ENCODE results near the gene RAVER1. TPM values are rescaled to one million over a fixed set of nuclear protein-coding genes. Genes with fewer than 3 reads are reported as not detected.

The RAVER1 gene
- total and polyA plus RNA-seq, 2 of the 8 experiments (the other 6 are each of a cell fraction or from before 2014, with no cell fraction given): 5.7 to 70.5 TPM

- Histone ChIP-seq H2BK15ac (ENCODE audit: low read length) (peak within 1 kb of the TSS; percentile 97; the same call in 1 of the 2 replicates), H4K20me1 (replicated peaks in 1 of 2; ENCODE audit: control insufficient read depth in 1 of 2, insufficient read depth in 2 of 2, low read length in 2 of 2) (peaks cover 0 to 22% of the 10 kb centered on the region in 2 experiments), H3K56ac (replicated peaks; ENCODE audit: insufficient read length, low read depth, low read length) (no peak within 1 kb of the TSS), H2BK20ac (ENCODE audit: low read length) (no peak within 1 kb of the TSS), H3K4me1 (replicated peaks in 1 of 4; ENCODE audit: control insufficient read depth in 3 of 4, insufficient read depth in 4 of 4, low read length in 3 of 4) (peaks cover 0 to 43% (median 22%) of the 10 kb centered on the region in 4 experiments; a peak in 6 of 7 replicates), H3K36me3 (ENCODE audit: control insufficient read depth in 2 of 4, insufficient read depth in 4 of 4, low read length in 3 of 4) (no peaks in the 10 kb centered on the region), H3K79me2 (ENCODE audit: control insufficient read depth in 1 of 2, insufficient read depth in 2 of 2, low read length in 2 of 2) (no peaks in the 10 kb centered on the region), H2BK5ac (ENCODE audit: low read depth, low read length) (0 out of 2 replicates have a peak within 1 kb of the TSS, but pooled peaks have one; percentile 12), H2BK12ac (ENCODE audit: low read depth, low read length) (peak within 1 kb of the TSS; percentile 72), H3K27ac (ENCODE audit: low read depth, low read length) (no peak within 1 kb of the TSS), H2BK120ac (replicated peaks; ENCODE audit: low read depth, low read length) (no peak within 1 kb of the TSS), H3K9me3 (ENCODE audit: insufficient read depth in 2 of 2, low read depth in 1 of 2, low read length in 1 of 2) (no peaks in the 10 kb centered on the region), H3K4ac (replicated peaks; ENCODE audit: insufficient read length, low read depth, low read length) (no peak within 1 kb of the TSS), H2AK5ac (ENCODE audit: low read depth, low read length) (no peak within 1 kb of the TSS), H3K4me3 (ENCODE audit: extremely low read depth in 1 of 4, insufficient read depth in 2 of 4, low read depth in 3 of 4, low read length in 4 of 4) (peak within 1 kb of the TSS; percentile 38 to 67 (median 60)), H3K79me1 (ENCODE audit: low read depth, low read length) (no peaks in the 10 kb centered on the region), H3K9ac (replicated peaks in 1 of 4; ENCODE audit: extremely low read depth in 1 of 4, low read depth in 3 of 4, low read length in 3 of 4) (peak within 1 kb of the TSS in 2 of 4 experiments; percentile 25 to 28; a peak in 1 of 7 replicates), H2AFZ (ENCODE audit: low read length) (peak within 1 kb of the TSS; percentile 54; the same call in 1 of the 2 replicates), H3K23me2 (ENCODE audit: low read depth, low read length) (peaks cover 31% of the 10 kb centered on the region; the same call in 1 of the 2 replicates), H4K91ac (replicated peaks; ENCODE audit: insufficient read length, low read length) (no peak within 1 kb of the TSS), H4K8ac (ENCODE audit: extremely low read depth, insufficient read depth, low read length) (peak within 1 kb of the TSS; percentile 72), H3K23ac (ENCODE audit: insufficient read length) (no peak within 1 kb of the TSS), H4K5ac (ENCODE audit: insufficient read length, low read depth, low read length) (no peak within 1 kb of the TSS), H3K4me2 (ENCODE audit: insufficient read depth in 1 of 2, low read depth in 2 of 2, low read length in 2 of 2) (peak within 1 kb of the TSS; percentile 81 to 100), H3K27me3 (replicated peaks in 1 of 4; ENCODE audit: control insufficient read depth in 3 of 4, extremely low read depth in 1 of 4, insufficient read depth in 3 of 4, low read length in 3 of 4) (peaks cover 56 to 80% (median 70%) of the 10 kb centered on the region in 4 experiments), H3K18ac (ENCODE audit: extremely low read depth, low read length) (peak within 1 kb of the TSS; percentile 71; the same call in 1 of the 2 replicates), H3K14ac (ENCODE audit: insufficient read length) (no peak within 1 kb of the TSS)
- POLR2A ChIA-PET (ENCODE audit: partially characterized antibody): interaction anchor here (0.7 to 3.4 kb wide), 17 partner anchors 9 to 112 kb away, joined by 3 to 15 read pairs (median 4); partner anchors contain the start of genes FDX2, ICAM1, MRPL4 and RAVER1
- peak; percentile 1 for TF ChIP-seq KDM4A (IDR thresholded peaks at IDR 0.05; ENCODE audit: low read depth, low read length, severe bottlenecking)
- no peak for TF ChIP-seq ASH2L (IDR thresholded peaks at IDR 0.05; ENCODE audit: low read length)
- TF ChIP-seq YY1 (IDR thresholded peaks at IDR 0.05; ENCODE audit: low read depth, low read length): 0 out of 2 replicates have a peak, but pooled peaks have one; percentile 0
- no peak for TF ChIP-seq SUZ12 (IDR thresholded peaks at IDR 0.05; ENCODE audit: low read length)
- DNase-seq (ENCODE audit: low read depth in 1 of 2, low spot score in 2 of 2): no peak
- 2% methylated on average over 34 of the region's 45 CpGs; no CpG with 5 or more reads in 1 of the 2 experiments for WGBS, 2 experiments (ENCODE audit: extremely low coverage in 1 of 2, insufficient coverage in 1 of 2, insufficient read length in 1 of 2, insufficient replicate concordance in 2 of 2, low coverage in 1 of 2, low lambda C conversion rate in 2 of 2, missing lambda C conversion rate in 1 of 2)
- CTCF ChIA-PET (ENCODE audit: partially characterized antibody): interaction anchor here (0.8 to 11.6 kb wide), 15 partner anchors 9 to 114 kb away, joined by 3 to 94 read pairs (median 6); partner anchors contain the start of genes CDC37, ICAM1, RAVER1 and ZGLP1
- FAIRE-seq: no peak
Measured at GRCh38 chr19:10289836-10290356, 43.4 kb downstream of the RAVER1 start, which contains the start of gene ICAM5. TSS of gene ICAM5 (plus strand) at chr19:10289952. CDS start at chr19:10290044, 92 bp downstream.

All from H1 (cell line).